Measurements from ENCODE around the gene ATXN3. TPM values are rescaled to one million over a fixed set of nuclear protein-coding genes. Genes with fewer than 3 reads are reported as not detected.

ATXN3 gene
- total RNA-seq, 2 experiments from 2014 or later: 29.3 to 30.5 TPM

- Mint-ChIP-seq H3K27me3 (no peaks in the 10 kb centered on the region), H3K27ac (peak overlapping the region; percentile 97), H3K9me3 (no peaks in the 10 kb centered on the region), H3K4me3 (peak overlapping the region; percentile 85), H3K36me3 (ENCODE audit: low read depth) (peaks cover 49% of the 10 kb centered on the region), H3K4me1 (peaks cover 49% of the 10 kb centered on the region)
- ChIA-PET CTCF (interaction anchor here (0.6 to 7.0 kb wide), 6 partner anchors 13 to 569 kb away, joined by 3 to 141 read pairs (median 6); partner anchors contain the start of genes ATXN3 and TRIP11), POLR2A (interaction anchor here (0.7 to 11.2 kb wide), 19 partner anchors 12 to 1007 kb away, joined by 3 to 149 read pairs (median 4); partner anchors contain the start of genes ATXN3, PPP4R3A, TC2N and TRIP11)
- DNase-seq: no peak
Observed at GRCh38 chr14:92121207-92121669, 14.9 kb upstream of the ATXN3 start.

GRCh38 chr14:92109490-92109889, 3.1 kb upstream of the ATXN3 start:
- ChIA-PET POLR2A (interaction anchor here (9.2 kb wide), 1 partner anchor 12 kb away, joined by 149 read pairs; the partner anchor contains the start of genes CPSF2 and NDUFB1), CTCF (interaction anchor here (0.7 to 5.0 kb wide), 2 partner anchors 10 to 544 kb away, joined by 5 to 141 read pairs; partner anchors contain the start of genes CPSF2 and NDUFB1)
- H3K27me3 Mint-ChIP-seq: no peaks in the 10 kb centered on the region
- H3K9me3 Mint-ChIP-seq: no peaks in the 10 kb centered on the region
- no peaks in the 10 kb centered on the region for H3K36me3 Mint-ChIP-seq (ENCODE audit: low read depth)
- H3K4me1 Mint-ChIP-seq: peaks cover 25% of the 10 kb centered on the region
- H3K27ac Mint-ChIP-seq: no peak overlapping the region
- DNase-seq: no peak
- H3K4me3 Mint-ChIP-seq: no peak overlapping the region

DNA sequence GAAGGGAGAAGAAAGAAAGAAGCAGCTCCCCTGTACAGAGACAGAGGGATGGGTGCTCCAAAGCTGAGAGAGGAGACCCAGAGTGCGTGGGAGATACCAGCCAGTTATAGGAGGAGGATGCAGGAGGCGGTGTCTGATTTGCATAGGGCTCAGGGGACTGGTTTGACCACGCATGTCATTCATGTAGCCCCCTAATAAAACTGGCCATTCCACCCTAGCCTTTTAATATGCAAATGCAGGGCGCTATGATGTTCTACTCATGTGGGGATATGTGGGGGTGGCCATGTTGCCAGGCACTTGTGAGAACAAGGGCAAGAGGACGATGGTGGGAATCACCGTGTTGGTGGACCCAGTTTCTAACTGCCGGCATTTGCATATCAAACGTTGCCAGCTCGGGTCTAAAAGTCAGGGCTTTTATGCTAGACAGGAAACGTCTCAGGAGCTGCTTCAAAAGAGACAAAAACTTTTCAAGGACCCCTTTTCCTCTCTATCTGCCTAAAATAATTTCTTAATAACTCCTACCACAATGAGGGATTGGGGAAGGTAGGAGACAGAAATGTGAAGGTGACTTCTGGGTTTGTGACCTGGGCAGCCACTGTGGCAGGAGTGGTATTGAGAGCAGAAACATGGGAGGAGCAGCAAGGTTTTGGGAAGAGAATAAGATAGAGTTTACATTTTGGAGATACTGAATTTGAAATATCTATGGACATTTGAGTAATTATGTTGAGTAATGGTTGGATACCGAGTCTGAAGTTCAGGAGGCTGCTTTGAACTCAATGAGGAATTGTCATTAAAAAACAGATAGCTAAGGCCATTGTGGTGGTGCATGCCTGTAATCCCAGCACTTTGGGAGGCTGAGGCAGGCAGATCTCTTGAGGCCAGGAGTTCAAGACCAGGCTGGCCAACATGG, 2.2 kb upstream of the ATXN3 start:
- no peak for DNase-seq
- Mint-ChIP-seq H3K27me3 (no peaks in the 10 kb centered on the region), H3K9me3 (no peaks in the 10 kb centered on the region), H3K27ac (no peak overlapping the region), H3K36me3 (ENCODE audit: low read depth) (no peaks in the 10 kb centered on the region), H3K4me3 (no peak overlapping the region), H3K4me1 (peaks cover 29% of the 10 kb centered on the region)
- ChIA-PET POLR2A (interaction anchor here (3.9 to 9.2 kb wide), 2 partner anchors 13 to 70 kb away, joined by 59 to 149 read pairs; partner anchors contain the start of genes CPSF2, NDUFB1 and TRIP11), CTCF (interaction anchor here (2.3 to 5.0 kb wide), 2 partner anchors 10 to 11 kb away, joined by 11 to 141 read pairs; partner anchors contain the start of genes CPSF2 and NDUFB1)

DNA sequence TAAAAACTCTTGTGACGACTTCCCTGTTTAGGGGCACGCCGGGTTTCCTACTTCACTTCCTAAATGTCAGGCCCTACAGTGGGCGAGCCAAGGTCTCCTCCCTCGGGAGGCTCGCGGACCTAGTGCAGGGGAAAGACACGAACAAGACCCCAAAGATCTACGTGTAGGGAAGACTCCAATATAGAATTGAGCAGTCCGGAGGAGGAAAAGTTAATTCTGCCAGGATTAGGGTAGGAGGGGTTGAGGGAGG, 564 bp downstream of the ATXN3 start:
- H3K4me3 Mint-ChIP-seq: peak overlapping the region; percentile 93
- H3K27ac Mint-ChIP-seq: peak overlapping the region; percentile 92
- peaks cover 38% of the 10 kb centered on the region for H3K4me1 Mint-ChIP-seq
- peak; percentile 31 for DNase-seq
- H3K36me3 Mint-ChIP-seq (ENCODE audit: low read depth): no peaks in the 10 kb centered on the region
- POLR2A ChIA-PET: interaction anchor here (1.1 to 9.2 kb wide), 4 partner anchors 16 to 596 kb away, joined by 5 to 149 read pairs (median 32); partner anchors contain the start of genes CPSF2, NDUFB1, PPP4R3A and TRIP11
- H3K27me3 Mint-ChIP-seq: no peaks in the 10 kb centered on the region
- CTCF ChIA-PET: interaction anchor here (1.4 to 5.0 kb wide), 12 partner anchors 10 to 611 kb away, joined by 4 to 141 read pairs (median 8); partner anchors contain the start of genes CPSF2, NDUFB1 and TRIP11
- no peaks in the 10 kb centered on the region for H3K9me3 Mint-ChIP-seq

- CTCF ChIA-PET: interaction anchor here (1.5 to 5.0 kb wide), 9 partner anchors 10 to 610 kb away, joined by 4 to 141 read pairs (median 8); partner anchors contain the start of genes CPSF2, NDUFB1 and TRIP11
- Mint-ChIP-seq H3K27ac (peak overlapping the region; percentile 92), H3K9me3 (no peaks in the 10 kb centered on the region), H3K27me3 (no peaks in the 10 kb centered on the region), H3K36me3 (ENCODE audit: low read depth) (no peaks in the 10 kb centered on the region), H3K4me1 (peaks cover 38% of the 10 kb centered on the region), H3K4me3 (peak overlapping the region; percentile 93)
- POLR2A ChIA-PET: interaction anchor here (1.8 to 9.2 kb wide), 3 partner anchors 16 to 66 kb away, joined by 6 to 149 read pairs (median 59); partner anchors contain the start of genes CPSF2, NDUFB1 and TRIP11
- DNase-seq: no peak
Observed at GRCh38 chr14:92105073-92105892, 1.1 kb downstream of the ATXN3 start.

DNA sequence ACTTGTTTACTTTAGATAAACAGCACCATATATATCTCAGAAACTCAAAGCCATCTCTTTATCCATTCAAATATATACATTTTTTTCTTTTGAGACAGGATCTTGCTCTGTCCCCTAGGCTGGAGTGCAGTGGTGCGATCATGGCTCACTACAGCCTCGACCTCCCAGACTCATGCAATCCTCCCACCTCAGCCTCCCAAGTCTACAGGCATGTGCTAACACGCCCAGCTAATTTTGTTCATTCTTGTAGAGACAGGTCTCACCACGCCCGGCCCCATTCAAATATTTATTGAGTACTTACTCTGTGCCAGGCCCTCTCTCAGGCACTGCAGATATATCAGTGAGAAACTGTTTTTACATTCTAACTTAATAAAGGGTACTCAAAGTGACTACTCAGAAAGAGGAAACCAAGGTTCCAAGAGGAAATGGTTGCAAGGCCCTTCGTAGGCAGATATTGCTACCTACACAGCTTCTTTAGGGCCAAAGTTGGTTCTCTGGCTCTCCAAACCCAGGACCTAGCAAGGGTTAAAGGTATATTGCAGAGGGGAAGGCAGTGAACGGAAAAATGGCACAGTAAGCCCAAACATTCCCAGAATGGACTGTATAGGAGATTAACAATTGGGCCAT, 2.9 kb downstream of the ATXN3 start:
- POLR2A ChIA-PET: interaction anchor here (9.2 kb wide), 1 partner anchor 18 kb away, joined by 149 read pairs; the partner anchor contains the start of genes CPSF2 and NDUFB1
- CTCF ChIA-PET: no interaction called here
- no peak for DNase-seq
- no peaks in the 10 kb centered on the region for H3K27me3 Mint-ChIP-seq
- H3K27ac Mint-ChIP-seq: no peak overlapping the region
- no peaks in the 10 kb centered on the region for H3K36me3 Mint-ChIP-seq (ENCODE audit: low read depth)
- H3K9me3 Mint-ChIP-seq: no peaks in the 10 kb centered on the region
- H3K4me1 Mint-ChIP-seq: peaks cover 39% of the 10 kb centered on the region
- H3K4me3 Mint-ChIP-seq: no peak overlapping the region

DNA sequence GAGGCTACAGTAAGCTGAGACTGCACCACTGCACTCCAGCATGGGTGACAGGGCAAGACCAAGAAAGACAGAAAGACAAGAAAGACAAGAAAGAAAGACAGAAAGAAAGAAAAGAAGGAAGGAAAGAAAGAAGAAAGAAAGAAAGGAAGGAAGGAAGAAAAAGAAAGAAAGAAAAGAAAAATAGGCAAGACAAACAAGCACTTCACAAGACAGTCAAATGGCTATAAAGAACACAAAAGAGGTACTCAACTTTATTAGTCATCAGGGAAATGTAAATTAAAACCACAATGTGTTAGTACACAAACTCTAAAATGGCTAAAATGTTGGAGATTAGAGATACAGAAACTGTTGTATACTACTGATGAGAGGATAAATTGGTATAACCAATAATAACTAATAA, 6.6 kb downstream of the ATXN3 start:
- H3K9me3 Mint-ChIP-seq: no peaks in the 10 kb centered on the region

DNA sequence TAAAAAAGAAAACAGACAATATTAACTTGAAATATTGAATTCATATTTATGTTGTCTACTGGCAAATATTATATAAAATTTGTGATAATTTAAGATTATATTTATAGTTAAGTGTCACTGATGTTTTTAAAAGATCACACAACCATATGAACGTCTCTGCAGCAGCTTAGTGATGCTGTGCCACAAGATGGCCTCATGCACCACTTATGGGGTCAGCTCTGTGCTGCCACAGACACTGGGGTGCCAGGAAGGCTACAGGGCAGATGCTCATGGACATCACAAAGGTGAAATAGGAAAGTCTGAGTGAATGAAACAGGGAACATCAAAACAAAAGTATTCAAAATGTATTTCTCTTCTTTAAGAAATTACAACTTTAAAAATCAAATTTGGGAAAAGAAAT, 13.1 kb downstream of the ATXN3 start:
- POLR2A ChIA-PET: interaction anchor here (1.6 kb wide), 1 partner anchor 11 kb away, joined by 3 read pairs; no protein-coding TSS in a partner anchor
- H3K4me1 Mint-ChIP-seq: no peaks in the 10 kb centered on the region
- DNase-seq: no peak
- H3K9me3 Mint-ChIP-seq: no peaks in the 10 kb centered on the region
- H3K27ac Mint-ChIP-seq: no peak overlapping the region
- CTCF ChIA-PET: interaction anchor here (1.4 kb wide), 1 partner anchor 13 kb away, joined by 6 read pairs; the partner anchor contains the start of gene ATXN3
- H3K36me3 Mint-ChIP-seq (ENCODE audit: low read depth): peaks cover 17% of the 10 kb centered on the region
- H3K4me3 Mint-ChIP-seq: no peak overlapping the region
- no peaks in the 10 kb centered on the region for H3K27me3 Mint-ChIP-seq

More for the DNA sequence above, 6.6 kb downstream of the ATXN3 start:
- Mint-ChIP-seq H3K27ac (no peak overlapping the region), H3K36me3 (ENCODE audit: low read depth) (peaks cover 3% of the 10 kb centered on the region), H3K27me3 (no peaks in the 10 kb centered on the region), H3K4me3 (no peak overlapping the region), H3K4me1 (peaks cover 19% of the 10 kb centered on the region)
- no peak for DNase-seq
- ChIA-PET CTCF (interaction anchor here (0.6 to 2.7 kb wide), 4 partner anchors 7 to 1102 kb away, joined by 3 to 11 read pairs (median 4); partner anchors contain the start of genes ATXN3 and CPSF2), POLR2A (interaction anchor here (1.2 to 2.1 kb wide), 2 partner anchors 13 to 22 kb away, joined by 4 to 9 read pairs; partner anchors contain the start of genes CPSF2 and NDUFB1)

DNA sequence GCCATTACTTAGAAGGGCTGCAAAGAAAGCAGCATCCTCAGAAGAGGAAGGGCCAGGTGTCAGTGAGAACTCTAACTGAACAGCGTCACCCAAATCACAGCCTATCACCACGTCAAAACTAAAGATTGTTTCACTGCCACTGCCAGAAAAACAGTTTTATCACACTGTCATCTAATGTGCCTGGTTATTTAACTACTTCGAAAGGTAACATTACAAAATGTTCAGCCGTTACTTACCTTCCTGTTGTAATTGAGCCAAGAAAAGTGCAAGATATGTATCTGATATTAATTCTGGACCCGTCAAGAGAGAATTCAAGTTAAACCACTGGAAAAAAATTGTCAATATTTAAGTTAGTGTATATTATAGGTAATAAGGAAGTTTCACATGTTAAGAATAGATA, 17.9 kb downstream of the ATXN3 start:
- Mint-ChIP-seq H3K9me3 (no peaks in the 10 kb centered on the region), H3K4me1 (no peaks in the 10 kb centered on the region), H3K27me3 (no peaks in the 10 kb centered on the region), H3K27ac (no peak overlapping the region), H3K4me3 (no peak overlapping the region), H3K36me3 (ENCODE audit: low read depth) (peaks cover 28% of the 10 kb centered on the region)
- no peak for DNase-seq
- POLR2A ChIA-PET: interaction anchor here (1.4 kb wide), 1 partner anchor 13 kb away, joined by 3 read pairs; no protein-coding TSS in a partner anchor
- CTCF ChIA-PET: no interaction called here

GRCh38 chr14:92074555-92074954, 31.8 kb downstream of the ATXN3 start:
- DNase-seq: no peak
- H3K9me3 Mint-ChIP-seq: no peaks in the 10 kb centered on the region
- H3K36me3 Mint-ChIP-seq (ENCODE audit: low read depth): peaks cover 14% of the 10 kb centered on the region
- POLR2A ChIA-PET: interaction anchor here (1.7 kb wide), 1 partner anchor 14 kb away, joined by 3 read pairs; no protein-coding TSS in a partner anchor
- CTCF ChIA-PET: interaction anchor here (2.1 kb wide), 1 partner anchor 32 kb away, joined by 8 read pairs; the partner anchor contains the start of gene ATXN3
- H3K27me3 Mint-ChIP-seq: no peaks in the 10 kb centered on the region
- no peak overlapping the region for H3K27ac Mint-ChIP-seq
- H3K4me3 Mint-ChIP-seq: no peak overlapping the region
- H3K4me1 Mint-ChIP-seq: peaks cover 4% of the 10 kb centered on the region

- no peak overlapping the region for H3K27ac Mint-ChIP-seq
- H3K36me3 Mint-ChIP-seq (ENCODE audit: low read depth): no peaks in the 10 kb centered on the region
- POLR2A ChIA-PET: interaction anchor here (1.9 kb wide), 1 partner anchor 18 kb away, joined by 7 read pairs; the partner anchor contains the start of gene TRIP11
- no peaks in the 10 kb centered on the region for H3K9me3 Mint-ChIP-seq
- no peak for DNase-seq
- H3K27me3 Mint-ChIP-seq: no peaks in the 10 kb centered on the region
- H3K4me3 Mint-ChIP-seq: no peak overlapping the region
- CTCF ChIA-PET: no interaction called here
- H3K4me1 Mint-ChIP-seq: no peaks in the 10 kb centered on the region
Observed at GRCh38 chr14:92058006-92058917, 48.1 kb downstream of the ATXN3 start.

Data from activated CD4-positive, alpha-beta memory T cell treated with anti-CD3 and anti-CD28 coated beads, Interleukin-2, amount 10 ng/mL, durations not matched to agents 7 days and 5 days (primary cell).